ENCODE data around the gene CHP1.
A peak's percentile ranks its signal among the peaks of the same experiment; 100 is the strongest.

Gene CHP1

GRCh38 chr15:41251411-41251810 lies 20.3 kb downstream of the CHP1 start:
- Histone ChIP-seq H3K27me3 (ENCODE audit: insufficient read depth, poor library complexity, severe bottlenecking) (no peaks in the 10 kb centered on the region), H3K4me3 (replicated peaks; ENCODE audit: insufficient read depth, low read length) (no peak overlapping the region), H3K27ac (replicated peaks) (no peak overlapping the region)
- DNase-seq (ENCODE audit: low read depth in 1 of 2, low spot score in 1 of 2), result no peak
- no peak for TF ChIP-seq POLR2AphosphoS5 (IDR thresholded peaks at IDR 0.05; ENCODE audit: low read depth)
- no peak for TF ChIP-seq GABPA (IDR thresholded peaks at IDR 0.05; ENCODE audit: low read depth)
- TF ChIP-seq CTCF (IDR thresholded peaks at IDR 0.05; ENCODE audit: insufficient read depth, low read length), result no peak
- no peak for TF ChIP-seq REST (IDR thresholded peaks at IDR 0.05; ENCODE audit: insufficient replicate concordance, low read depth)
- no peak for TF ChIP-seq SPI1 (IDR thresholded peaks at IDR 0.05; ENCODE audit: borderline replicate concordance, low read depth)

- peak overlapping the region; percentile 15 for H3K27ac ChIP-seq (replicated peaks)
- TF ChIP-seq CTCF (IDR thresholded peaks at IDR 0.05; ENCODE audit: insufficient read depth, low read length) (no peak), POLR2AphosphoS5 (IDR thresholded peaks at IDR 0.05; ENCODE audit: low read depth) (no peak), REST (IDR thresholded peaks at IDR 0.05; ENCODE audit: insufficient replicate concordance, low read depth) (no peak), SPI1 (IDR thresholded peaks at IDR 0.05; ENCODE audit: borderline replicate concordance, low read depth) (no peak), GABPA (IDR thresholded peaks at IDR 0.05; ENCODE audit: low read depth) (no peak)
- peak in 1 of 2 experiments; percentile 9 for DNase-seq (ENCODE audit: low read depth in 1 of 2, low spot score in 1 of 2)
- H3K4me3 ChIP-seq (replicated peaks; ENCODE audit: insufficient read depth, low read length), result no peak overlapping the region
- no peaks in the 10 kb centered on the region for H3K27me3 ChIP-seq (ENCODE audit: insufficient read depth, poor library complexity, severe bottlenecking)
Observed at GRCh38 chr15:41254560-41254959, 23.5 kb downstream of the CHP1 start.

DNA sequence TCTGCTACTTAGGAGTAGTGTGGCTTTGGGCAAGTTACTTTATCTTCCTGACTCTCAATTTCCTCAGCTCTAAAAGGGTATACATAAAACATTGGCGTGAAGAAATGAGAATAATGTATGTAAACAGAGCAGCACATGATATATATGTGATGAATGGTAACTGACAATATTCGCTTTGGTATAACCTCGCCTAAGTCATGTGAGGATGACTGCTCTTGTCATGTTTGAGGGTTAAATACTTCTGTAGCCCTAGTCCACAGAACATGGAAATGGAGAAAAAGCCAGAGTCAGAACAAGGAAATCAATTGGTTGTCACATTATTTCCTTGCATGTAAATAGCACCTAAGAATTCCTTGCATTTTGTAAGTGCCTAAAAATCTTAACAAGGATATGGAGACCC lies 25.0 kb downstream of the CHP1 start:
- Histone ChIP-seq H3K27ac (replicated peaks) (no peak overlapping the region), H3K4me3 (replicated peaks; ENCODE audit: insufficient read depth, low read length) (no peak overlapping the region), H3K27me3 (ENCODE audit: insufficient read depth, poor library complexity, severe bottlenecking) (no peaks in the 10 kb centered on the region)
- no peak for DNase-seq (ENCODE audit: low read depth in 1 of 2, low spot score in 1 of 2)
- TF ChIP-seq REST (IDR thresholded peaks at IDR 0.05; ENCODE audit: insufficient replicate concordance, low read depth), result no peak

GRCh38 chr15:41256577-41257038 lies 25.5 kb downstream of the CHP1 start:
- Histone ChIP-seq H3K4me3 (replicated peaks; ENCODE audit: insufficient read depth, low read length) (no peak overlapping the region), H3K27me3 (ENCODE audit: insufficient read depth, poor library complexity, severe bottlenecking) (no peaks in the 10 kb centered on the region), H3K27ac (replicated peaks) (no peak overlapping the region)
- DNase-seq (ENCODE audit: low read depth in 1 of 2, low spot score in 1 of 2), result peak; percentile 45 to 51
- no peak for TF ChIP-seq GABPA (IDR thresholded peaks at IDR 0.05; ENCODE audit: low read depth)
- no peak for TF ChIP-seq SPI1 (IDR thresholded peaks at IDR 0.05; ENCODE audit: borderline replicate concordance, low read depth)
- no peak for TF ChIP-seq REST (IDR thresholded peaks at IDR 0.05; ENCODE audit: insufficient replicate concordance, low read depth)
- no peak for TF ChIP-seq CTCF (IDR thresholded peaks at IDR 0.05; ENCODE audit: insufficient read depth, low read length)

Data from HL-60 (cell line).